Sigmoid colon (tissue), 3 donors: ENCODE results near the gene LCP2.

Experiments used
- CTCF ChIP-seq, 4 experiments: fragments of 450-650 bp in 3 of 4; fragments of 200-600 bp in 1 of 4; IDR thresholded peaks; one replicate each; pipeline ENCODE4 v1.5.1; 2016 to 2019; ENCODE audit warnings: antibody characterized with exemption in 4 of 4, mild to moderate bottlenecking in 3 of 4, moderate library complexity in 2 of 4
- POLR2A ChIP-seq, 2 donors: fragments of 450-650 bp; IDR thresholded peaks; one replicate each; pipeline ENCODE4 v1.6.1; 2016; ENCODE audit warnings: antibody characterized with exemption in 2 of 2, mild to moderate bottlenecking in 2 of 2, moderate library complexity in 2 of 2

DNA sequence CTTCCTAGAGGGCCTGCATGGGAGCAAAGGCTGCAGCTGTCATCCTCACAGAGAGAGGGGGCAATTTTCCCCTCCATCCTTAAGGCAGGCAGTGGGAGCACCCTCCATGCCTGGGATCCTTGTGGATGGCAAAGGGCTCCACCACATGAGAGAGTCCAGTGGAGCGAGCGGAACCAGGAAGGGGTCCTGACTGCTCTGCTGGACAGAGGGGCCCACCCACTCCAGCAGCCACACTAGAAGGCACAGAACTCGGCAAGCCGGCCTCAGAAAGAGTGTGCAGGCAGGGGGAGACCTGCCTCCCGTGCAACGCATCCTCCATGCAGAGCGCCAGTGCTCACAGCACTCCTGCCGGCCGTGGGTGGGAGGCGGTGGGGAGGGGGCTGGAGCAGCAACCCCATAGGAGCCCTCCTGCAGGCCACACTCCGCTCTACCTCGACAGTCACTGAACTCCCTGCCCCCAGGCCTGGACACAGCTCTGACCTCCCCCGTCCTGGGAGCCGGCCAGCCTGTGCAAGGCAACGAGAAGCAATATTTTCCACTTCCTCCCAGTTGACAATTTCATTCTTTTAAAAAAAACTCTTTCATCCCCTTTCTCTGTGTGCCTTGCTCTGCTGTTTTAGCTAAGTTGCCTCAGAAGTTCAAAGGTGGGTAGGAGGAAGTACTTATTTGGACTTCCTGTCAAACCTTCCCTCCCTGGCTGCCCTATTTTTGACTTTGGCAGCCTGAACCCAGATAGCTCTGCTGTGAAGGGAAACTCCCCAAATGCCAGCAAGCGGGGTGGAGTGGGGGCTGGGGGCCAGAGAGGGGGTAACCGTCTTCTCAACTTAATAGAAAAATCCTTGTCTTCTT is 5.3 kb upstream of the LCP2 start:
- TF ChIP-seq CTCF (IDR thresholded peaks at IDR 0.05) (no peak), POLR2A (IDR thresholded peaks at IDR 0.05) (no peak)
